Measurements from ENCODE around the gene CIRBP. TPM values are rescaled to one million over a fixed set of nuclear protein-coding genes. Genes with fewer than 3 reads are reported as not detected.

Gene CIRBP
- total RNA-seq, 1 experiment from 2014 or later, result 331 TPM

DNA sequence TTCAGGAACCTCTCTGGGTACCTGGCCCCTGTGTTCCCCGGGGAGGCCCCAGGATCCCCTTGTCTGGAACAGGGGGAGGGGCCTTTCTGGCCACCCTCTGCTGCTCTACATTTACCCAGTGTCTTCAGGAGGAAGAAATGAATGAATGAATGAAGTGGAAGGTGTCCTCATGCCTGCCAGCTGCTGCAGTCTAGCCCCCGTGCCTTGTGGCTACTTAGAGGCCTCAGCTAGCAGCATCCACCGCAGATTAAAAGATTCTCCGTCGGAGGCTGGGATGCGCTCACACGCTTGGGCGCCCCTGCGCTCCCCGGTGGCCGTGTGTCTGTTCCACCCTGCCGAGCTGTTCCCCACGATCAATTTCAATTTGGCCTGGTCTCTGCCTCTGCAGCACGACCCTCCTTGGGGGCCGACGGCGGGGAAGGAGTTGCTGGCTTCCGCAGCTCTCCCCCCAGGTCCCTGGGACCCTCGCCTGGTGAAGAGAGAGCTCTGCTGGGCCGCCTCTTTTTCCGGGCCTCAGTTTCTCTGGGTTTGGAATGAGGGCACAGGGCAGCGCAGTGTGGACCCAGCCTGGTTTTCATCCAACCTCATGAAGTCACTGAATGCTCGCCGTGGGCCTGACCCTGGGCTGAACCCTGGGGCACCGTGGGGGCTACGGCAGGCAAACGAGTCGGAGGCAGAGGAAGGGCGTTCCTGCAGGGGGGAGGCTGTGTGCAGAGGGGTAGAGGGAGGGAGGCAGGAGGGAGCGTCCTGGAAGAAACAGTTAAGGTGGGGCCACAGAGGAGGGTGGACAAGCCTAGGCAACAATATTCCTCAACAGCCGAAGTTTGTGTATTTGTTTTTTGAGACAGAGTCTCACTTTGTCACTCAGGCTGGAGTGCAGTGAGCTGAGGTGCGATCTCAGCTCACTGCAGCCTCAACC is 44.8 kb downstream of the CIRBP start:
- no peaks in the 10 kb centered on the region for H3K4me1 Mint-ChIP-seq (ENCODE audit: low read depth, unreplicated experiment)
- H3K9me3 Mint-ChIP-seq (ENCODE audit: unreplicated experiment), result no peaks in the 10 kb centered on the region
- peaks cover 4% of the 10 kb centered on the region for H3K36me3 Mint-ChIP-seq (ENCODE audit: insufficient read depth, unreplicated experiment)
- ChIA-PET POLR2A (interaction anchor here (0.5 to 1.6 kb wide), 4 partner anchors 12 to 184 kb away, joined by 3 to 6 read pairs (median 4); a partner anchor contains a TSS), CTCF (interaction anchor here (0.5 to 1.2 kb wide), 3 partner anchors 10 to 47 kb away, joined by 3 to 5 read pairs (median 3); no protein-coding TSS in a partner anchor)
- H3K27ac Mint-ChIP-seq (ENCODE audit: unreplicated experiment), result no peak overlapping the region
- DNase-seq, result no peak
- H3K27me3 ChIP-seq (replicated peaks; ENCODE audit: control insufficient read depth, insufficient read depth, low read length), result no peaks in the 10 kb centered on the region
- TF ChIP-seq, protein P1, sequence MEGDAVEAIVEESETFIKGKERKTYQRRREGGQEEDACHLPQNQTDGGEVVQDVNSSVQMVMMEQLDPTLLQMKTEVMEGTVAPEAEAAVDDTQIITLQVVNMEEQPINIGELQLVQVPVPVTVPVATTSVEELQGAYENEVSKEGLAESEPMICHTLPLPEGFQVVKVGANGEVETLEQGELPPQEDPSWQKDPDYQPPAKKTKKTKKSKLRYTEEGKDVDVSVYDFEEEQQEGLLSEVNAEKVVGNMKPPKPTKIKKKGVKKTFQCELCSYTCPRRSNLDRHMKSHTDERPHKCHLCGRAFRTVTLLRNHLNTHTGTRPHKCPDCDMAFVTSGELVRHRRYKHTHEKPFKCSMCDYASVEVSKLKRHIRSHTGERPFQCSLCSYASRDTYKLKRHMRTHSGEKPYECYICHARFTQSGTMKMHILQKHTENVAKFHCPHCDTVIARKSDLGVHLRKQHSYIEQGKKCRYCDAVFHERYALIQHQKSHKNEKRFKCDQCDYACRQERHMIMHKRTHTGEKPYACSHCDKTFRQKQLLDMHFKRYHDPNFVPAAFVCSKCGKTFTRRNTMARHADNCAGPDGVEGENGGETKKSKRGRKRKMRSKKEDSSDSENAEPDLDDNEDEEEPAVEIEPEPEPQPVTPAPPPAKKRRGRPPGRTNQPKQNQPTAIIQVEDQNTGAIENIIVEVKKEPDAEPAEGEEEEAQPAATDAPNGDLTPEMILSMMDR (IDR thresholded peaks at IDR 0.05; ENCODE audit: insufficient read depth in 1 of 2, low read depth in 1 of 2, low read length in 1 of 2, severe bottlenecking in 1 of 2, unreplicated experiment in 1 of 2), result no peak
- peaks cover 14% of the 10 kb centered on the region for H3K4me1 ChIP-seq
- no peak overlapping the region for H3K4me3 Mint-ChIP-seq (ENCODE audit: unreplicated experiment)
- no peaks in the 10 kb centered on the region for H3K27me3 Mint-ChIP-seq (ENCODE audit: insufficient read depth, unreplicated experiment)
- intact Hi-C loops (cut with micrococcal nuclease; ENCODE audit: unreplicated experiment), result no loop called here
- H3K9me3 ChIP-seq, result no peaks in the 10 kb centered on the region
- H3K4me3 ChIP-seq (ENCODE audit: low read depth, low read length), result no peak overlapping the region
- no peaks in the 10 kb centered on the region for H3K36me3 ChIP-seq (ENCODE audit: control insufficient read depth, insufficient read depth, low read length)
- BruUV-seq (replicated peaks), result no TSS peak

DNA sequence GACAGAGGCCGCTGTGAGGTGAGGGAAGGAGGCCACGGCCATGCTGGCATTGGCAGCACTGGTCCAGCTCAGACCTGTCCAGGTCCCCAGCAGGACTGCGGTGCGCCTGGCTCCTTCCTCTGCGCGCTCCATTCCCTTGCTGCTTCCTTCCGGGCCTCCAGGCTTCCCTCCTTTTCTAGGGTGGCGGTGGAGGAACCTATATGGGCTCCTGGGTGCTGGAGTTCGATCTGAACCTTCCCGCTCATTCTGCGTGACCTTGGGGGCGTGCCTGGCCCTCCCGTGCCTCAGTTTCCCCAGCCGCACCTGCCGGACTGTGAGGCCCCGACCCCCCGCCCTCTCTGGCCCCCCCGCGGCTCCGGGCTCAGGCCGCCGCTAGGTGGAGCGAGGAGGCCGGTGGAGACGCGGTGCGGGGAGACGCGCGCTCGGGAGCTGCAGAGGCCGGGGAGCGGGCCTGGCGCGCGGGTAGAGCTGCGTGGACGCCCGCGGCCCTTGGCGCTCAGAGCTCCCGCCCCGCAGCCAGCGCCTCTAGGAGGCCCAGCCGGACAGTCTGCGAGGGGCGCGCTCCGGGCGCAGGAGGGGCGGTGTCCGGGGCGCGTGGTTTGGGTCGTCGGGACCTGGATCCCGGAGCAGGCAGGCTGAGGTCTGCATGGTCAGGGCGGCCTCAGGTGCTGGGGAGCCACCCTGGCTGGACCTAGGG is 46.5 kb downstream of the CIRBP start:
- H3K4me3 Mint-ChIP-seq (ENCODE audit: unreplicated experiment), result peak overlapping the region; percentile 33
- TF ChIP-seq, protein P1 (IDR thresholded peaks at IDR 0.05; ENCODE audit: insufficient read depth in 1 of 2, low read depth in 1 of 2, low read length in 1 of 2, severe bottlenecking in 1 of 2, unreplicated experiment in 1 of 2), result peak; percentile 56 to 66
- CTCF ChIA-PET, result interaction anchor here (0.7 to 1.0 kb wide), 6 partner anchors 11 to 72 kb away, joined by 3 to 10 read pairs (median 4); a partner anchor contains a TSS
- peak overlapping the region; percentile 39 for H3K27ac Mint-ChIP-seq (ENCODE audit: unreplicated experiment)
- H3K36me3 Mint-ChIP-seq (ENCODE audit: insufficient read depth, unreplicated experiment), result peaks cover 4% of the 10 kb centered on the region
- H3K9me3 Mint-ChIP-seq (ENCODE audit: unreplicated experiment), result no peaks in the 10 kb centered on the region
- POLR2A ChIA-PET, result interaction anchor here (0.6 to 0.9 kb wide), 2 partner anchors 39 to 47 kb away, joined by 3 to 5 read pairs; a partner anchor contains a TSS
- peak; percentile 50 to 76 for DNase-seq
- no peaks in the 10 kb centered on the region for H3K27me3 Mint-ChIP-seq (ENCODE audit: insufficient read depth, unreplicated experiment)
- Histone ChIP-seq H3K4me1 (peaks cover 14% of the 10 kb centered on the region), H3K27me3 (replicated peaks; ENCODE audit: control insufficient read depth, insufficient read depth, low read length) (no peaks in the 10 kb centered on the region), H3K36me3 (ENCODE audit: control insufficient read depth, insufficient read depth, low read length) (no peaks in the 10 kb centered on the region), H3K9me3 (no peaks in the 10 kb centered on the region), H3K4me3 (ENCODE audit: low read depth, low read length) (peak overlapping the region; percentile 26)
- H3K4me1 Mint-ChIP-seq (ENCODE audit: low read depth, unreplicated experiment), result no peaks in the 10 kb centered on the region
- intact Hi-C loops (cut with micrococcal nuclease; ENCODE audit: unreplicated experiment), result loop anchor here (5.0 kb wide), 1 partner anchor 38 kb away; the partner anchor contains the start of gene FAM174C
- no TSS peak for BruUV-seq (replicated peaks)

GRCh38 chr19:1316466-1316865 is 47.3 kb downstream of the CIRBP start:
- peaks cover 17% of the 10 kb centered on the region for H3K4me1 ChIP-seq
- ChIA-PET POLR2A (no interaction called here), CTCF (interaction anchor here (1.0 kb wide), 1 partner anchor 12 kb away, joined by 10 read pairs; no protein-coding TSS in a partner anchor)
- no peaks in the 10 kb centered on the region for H3K27me3 Mint-ChIP-seq (ENCODE audit: insufficient read depth, unreplicated experiment)
- H3K27me3 ChIP-seq (replicated peaks; ENCODE audit: control insufficient read depth, insufficient read depth, low read length), result no peaks in the 10 kb centered on the region
- H3K4me3 ChIP-seq (ENCODE audit: low read depth, low read length), result no peak overlapping the region
- H3K36me3 ChIP-seq (ENCODE audit: control insufficient read depth, insufficient read depth, low read length), result no peaks in the 10 kb centered on the region
- peaks cover 4% of the 10 kb centered on the region for H3K36me3 Mint-ChIP-seq (ENCODE audit: insufficient read depth, unreplicated experiment)
- no TSS peak for BruUV-seq (replicated peaks)
- intact Hi-C loops (cut with micrococcal nuclease; ENCODE audit: unreplicated experiment), result loop anchor here (5.0 kb wide), 1 partner anchor 39 kb away; the partner anchor contains the start of gene FAM174C
- peak overlapping the region; percentile 33 for H3K4me3 Mint-ChIP-seq (ENCODE audit: unreplicated experiment)
- no peaks in the 10 kb centered on the region for H3K9me3 Mint-ChIP-seq (ENCODE audit: unreplicated experiment)
- no peak overlapping the region for H3K27ac Mint-ChIP-seq (ENCODE audit: unreplicated experiment)
- no peaks in the 10 kb centered on the region for H3K9me3 ChIP-seq
- DNase-seq, result no peak
- H3K4me1 Mint-ChIP-seq (ENCODE audit: low read depth, unreplicated experiment), result peaks cover 4% of the 10 kb centered on the region
- TF ChIP-seq, protein P1 (IDR thresholded peaks at IDR 0.05; ENCODE audit: insufficient read depth in 1 of 2, low read depth in 1 of 2, low read length in 1 of 2, severe bottlenecking in 1 of 2, unreplicated experiment in 1 of 2), result no peak
